Kasumi-1 (cell line): Measurements from ENCODE around the gene RCOR1.
A peak's percentile ranks its signal among the peaks of the same experiment; 100 is the strongest.
"Not testable (repeated sequence)": the region's sequence is repeated elsewhere in the genome, so short reads cannot be mapped to it uniquely, and the experiment has no call there.

Experiments
- DNase-seq, 2 experiments: peaks; one replicate each; lab custom pipeline; 2025; lab: John Stamatoyannopoulos, UW

The RCOR1 gene

GRCh38 chr14:102750376-102750775 is 157.9 kb downstream of the RCOR1 start:
- no peak for DNase-seq

GRCh38 chr14:102751088-102751487 is 158.6 kb downstream of the RCOR1 start:
- DNase-seq, result no peak

DNA sequence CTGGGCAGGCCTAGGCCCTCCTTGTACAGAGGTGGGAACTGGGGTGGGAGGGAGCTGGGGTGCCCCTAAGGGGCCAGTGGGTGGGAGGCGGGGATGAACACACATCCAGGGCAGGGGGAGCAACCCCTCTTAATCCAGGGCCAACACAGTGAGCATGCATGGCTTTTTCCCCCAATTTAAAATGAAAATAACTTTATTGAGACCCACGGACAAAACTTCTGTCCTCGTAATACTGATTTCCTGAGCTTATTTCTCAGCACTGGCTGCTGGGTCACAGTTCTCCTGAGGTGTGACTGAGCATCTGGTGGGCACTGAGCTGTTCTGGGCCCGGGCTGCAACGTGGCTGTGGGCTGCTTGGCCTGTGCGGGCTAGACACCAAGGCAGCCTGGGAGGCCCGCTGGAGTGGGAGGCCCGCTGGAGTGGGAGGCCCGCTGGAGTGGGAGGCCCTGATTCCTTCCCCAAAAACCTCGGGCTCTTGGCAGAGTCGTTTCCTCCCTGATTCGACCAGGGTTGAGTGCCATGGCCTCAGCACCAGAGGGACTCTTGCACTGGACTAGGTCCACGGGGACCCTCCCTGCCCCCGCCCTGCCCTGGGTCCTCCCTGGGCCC is 159.9 kb downstream of the RCOR1 start:
- DNase-seq, result no peak

DNA sequence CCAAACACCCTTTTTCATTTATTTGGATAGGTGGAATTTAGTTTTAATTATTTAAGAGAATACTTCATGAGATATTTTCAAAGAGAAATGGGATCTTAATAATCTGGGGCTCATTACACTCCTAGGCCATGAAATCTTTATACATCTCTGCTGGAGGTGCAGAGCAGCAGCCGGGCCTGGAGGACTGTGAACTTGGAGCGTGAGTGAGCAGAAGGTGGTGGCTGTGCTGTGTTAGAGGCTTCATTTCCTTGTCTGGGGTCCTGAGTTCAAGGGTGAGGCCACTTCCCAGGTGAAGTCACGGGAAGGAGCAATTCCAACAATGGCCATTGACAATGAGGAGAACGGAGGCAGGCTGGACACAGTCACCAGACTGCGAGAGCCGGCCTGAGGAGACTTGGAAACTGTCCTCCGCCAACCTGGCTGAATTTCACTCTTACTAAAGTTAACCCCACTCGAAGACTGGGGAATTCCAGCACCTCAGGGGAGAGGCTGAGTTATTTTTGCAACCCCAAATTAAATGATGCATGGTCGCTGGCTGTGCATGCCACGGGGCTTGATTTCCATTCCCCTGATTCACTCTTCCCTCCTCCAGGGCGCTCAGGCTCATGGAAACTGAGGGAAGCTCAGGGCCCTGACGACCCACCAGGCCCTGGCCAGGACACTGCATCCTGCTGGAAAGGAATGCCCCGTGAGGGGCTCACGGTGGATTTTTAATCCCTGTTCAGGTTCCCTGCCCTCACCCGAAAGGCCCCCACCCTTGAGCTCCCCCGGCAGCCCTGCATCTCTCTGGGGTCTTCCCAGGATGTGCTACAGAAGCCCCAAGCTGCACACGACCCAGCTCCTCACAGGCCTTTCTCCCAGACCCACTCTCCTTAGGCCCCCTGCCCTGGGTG is 162.2 kb downstream of the RCOR1 start:
- DNase-seq, result no peak

DNA sequence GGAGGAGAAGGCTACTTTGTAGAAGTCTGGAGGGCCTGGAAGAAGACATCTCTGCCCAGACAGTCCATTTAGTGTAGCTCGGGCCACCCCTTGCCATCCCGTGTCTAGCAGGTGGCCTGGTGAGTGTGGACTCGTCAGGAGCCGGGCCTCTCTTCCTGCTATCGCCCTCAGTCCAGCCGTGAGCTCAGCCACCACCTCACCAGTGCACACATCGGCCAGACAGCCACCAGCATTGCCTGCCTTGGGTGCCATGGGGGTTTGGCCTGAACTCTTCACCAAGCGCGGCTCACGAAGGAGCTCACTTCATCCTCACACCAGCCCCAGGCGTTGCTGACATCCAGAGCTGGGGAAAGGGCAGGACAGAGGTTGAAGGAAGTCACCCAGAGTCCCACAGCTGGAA is 165.2 kb downstream of the RCOR1 start:
- no peak for DNase-seq

DNA sequence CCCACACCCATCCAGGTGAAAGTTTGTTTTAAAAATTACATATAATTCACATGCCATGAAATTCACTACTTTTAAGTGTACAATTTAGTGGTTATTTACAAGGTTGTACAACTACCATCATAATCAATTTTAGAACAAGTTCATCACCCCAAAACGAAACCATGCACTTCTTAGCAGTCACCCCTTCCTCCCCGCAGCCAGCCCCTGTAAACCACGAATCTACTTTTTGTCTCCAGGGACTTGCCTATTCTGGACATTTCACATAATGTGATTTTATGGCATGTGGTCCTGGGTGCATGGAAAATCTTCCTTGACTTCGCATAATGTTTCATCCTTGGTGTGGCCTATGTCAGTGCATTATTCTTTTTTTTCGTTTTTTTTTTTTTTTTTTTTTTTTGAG is 165.6 kb downstream of the RCOR1 start:
- no peak for DNase-seq

- peak; percentile 29 to 37 for DNase-seq
Observed at GRCh38 chr14:102759456-102760187, 167.2 kb downstream of the RCOR1 start.

GRCh38 chr14:102760496-102761193 is 168.2 kb downstream of the RCOR1 start:
- DNase-seq, result no peak

- no peak for DNase-seq
Observed at GRCh38 chr14:102761206-102761605, 168.8 kb downstream of the RCOR1 start.

- DNase-seq, result no peak
Observed at GRCh38 chr14:102764220-102764671, 171.8 kb downstream of the RCOR1 start.

- not testable (repeated sequence) for DNase-seq
Observed at GRCh38 chr14:102765770-102766169, 173.3 kb downstream of the RCOR1 start.

- DNase-seq, result peak; percentile 84 to 94
Observed at GRCh38 chr14:102768223-102769048, 176.0 kb downstream of the RCOR1 start.

GRCh38 chr14:102769049-102769327 is 176.5 kb downstream of the RCOR1 start:
- DNase-seq, result no peak

- DNase-seq, result no peak
Observed at GRCh38 chr14:102770147-102771123, 178.0 kb downstream of the RCOR1 start.

- DNase-seq, result no peak
Observed at GRCh38 chr14:102771144-102771543, 178.7 kb downstream of the RCOR1 start.

DNA sequence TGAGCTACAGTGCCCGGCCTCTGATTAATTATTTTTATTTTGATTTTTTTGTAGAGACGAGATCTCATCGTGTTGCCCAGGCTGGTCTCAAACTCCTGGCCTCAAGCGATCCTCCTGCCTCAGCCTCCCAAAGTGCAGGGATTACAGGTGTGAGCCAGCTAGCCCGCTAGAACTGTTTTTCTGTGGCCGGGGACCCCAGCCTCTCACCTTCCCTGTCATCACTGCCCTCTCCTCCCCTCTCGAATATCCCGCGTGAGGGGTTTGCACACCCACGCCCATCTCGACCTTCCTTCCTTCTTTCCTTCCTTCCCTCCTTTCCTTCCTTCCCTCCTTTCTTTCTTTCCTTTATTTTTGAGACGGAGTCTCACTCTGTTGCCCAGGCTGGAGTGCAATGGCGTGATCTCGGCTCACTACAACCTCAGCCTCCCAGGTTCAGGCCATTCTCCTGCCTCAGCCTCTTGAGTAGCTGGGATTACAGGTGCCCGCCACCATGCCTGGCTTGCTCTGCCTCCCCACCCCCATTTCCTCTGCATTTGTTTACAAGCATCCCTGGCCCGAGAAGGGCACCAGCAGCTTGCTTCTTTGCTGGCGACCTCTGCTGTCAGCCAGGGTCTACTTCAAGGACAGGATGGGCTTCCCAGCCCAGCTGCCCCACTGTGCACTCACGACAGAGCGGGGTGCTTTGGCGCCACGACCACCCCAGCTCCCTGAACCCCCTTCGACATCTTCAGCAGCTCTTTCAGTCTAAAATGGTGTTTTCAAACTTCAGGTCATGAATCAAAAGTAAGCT is 180.5 kb downstream of the RCOR1 start:
- peak in 1 of 2 experiments; percentile 18 for DNase-seq

DNA sequence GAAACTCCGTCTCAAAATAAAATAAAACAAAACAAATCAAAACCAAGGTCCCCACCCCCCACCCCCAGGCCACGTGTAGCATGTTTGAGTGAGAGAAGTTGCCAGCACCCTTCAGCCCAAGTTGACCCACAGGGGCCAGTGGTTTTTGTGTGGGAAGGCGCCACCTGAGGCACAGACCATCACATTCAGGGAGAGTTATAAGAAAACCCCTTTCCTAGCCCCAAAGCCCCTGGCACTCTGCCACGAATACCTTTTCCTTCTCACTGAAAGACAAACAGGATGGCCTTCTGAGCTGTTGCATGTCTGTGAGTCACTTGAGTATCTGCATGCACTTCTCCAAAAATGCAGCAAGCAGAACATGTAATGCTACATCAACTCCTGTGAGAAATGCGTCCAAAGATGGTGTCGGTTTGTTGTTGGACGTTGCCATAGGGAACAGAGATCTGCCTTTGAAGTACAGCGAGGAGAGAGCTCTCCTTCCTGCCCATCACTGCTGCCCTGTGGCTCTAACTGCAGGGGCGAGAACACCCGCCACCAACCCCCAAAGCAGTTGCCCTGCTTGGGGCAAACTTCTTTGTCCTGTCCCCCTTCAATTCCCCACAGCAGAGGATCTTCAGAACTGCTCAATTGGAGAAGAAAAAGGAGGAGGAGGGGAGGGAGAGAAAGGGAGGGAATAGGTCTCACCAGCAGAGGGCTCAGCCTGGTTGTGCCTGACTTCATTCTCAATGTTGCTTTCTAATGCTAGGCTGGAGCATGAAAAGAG is 182.1 kb downstream of the RCOR1 start:
- DNase-seq, result peak; percentile 86 to 91
